Measurements from ENCODE around the gene TAF1.
A peak's percentile ranks its signal among the peaks of the same experiment; 100 is the strongest.
"Not testable (repeated sequence)": the region's sequence is repeated elsewhere in the genome, so short reads cannot be mapped to it uniquely, and the experiment has no call there.

TAF1 gene, protein sequence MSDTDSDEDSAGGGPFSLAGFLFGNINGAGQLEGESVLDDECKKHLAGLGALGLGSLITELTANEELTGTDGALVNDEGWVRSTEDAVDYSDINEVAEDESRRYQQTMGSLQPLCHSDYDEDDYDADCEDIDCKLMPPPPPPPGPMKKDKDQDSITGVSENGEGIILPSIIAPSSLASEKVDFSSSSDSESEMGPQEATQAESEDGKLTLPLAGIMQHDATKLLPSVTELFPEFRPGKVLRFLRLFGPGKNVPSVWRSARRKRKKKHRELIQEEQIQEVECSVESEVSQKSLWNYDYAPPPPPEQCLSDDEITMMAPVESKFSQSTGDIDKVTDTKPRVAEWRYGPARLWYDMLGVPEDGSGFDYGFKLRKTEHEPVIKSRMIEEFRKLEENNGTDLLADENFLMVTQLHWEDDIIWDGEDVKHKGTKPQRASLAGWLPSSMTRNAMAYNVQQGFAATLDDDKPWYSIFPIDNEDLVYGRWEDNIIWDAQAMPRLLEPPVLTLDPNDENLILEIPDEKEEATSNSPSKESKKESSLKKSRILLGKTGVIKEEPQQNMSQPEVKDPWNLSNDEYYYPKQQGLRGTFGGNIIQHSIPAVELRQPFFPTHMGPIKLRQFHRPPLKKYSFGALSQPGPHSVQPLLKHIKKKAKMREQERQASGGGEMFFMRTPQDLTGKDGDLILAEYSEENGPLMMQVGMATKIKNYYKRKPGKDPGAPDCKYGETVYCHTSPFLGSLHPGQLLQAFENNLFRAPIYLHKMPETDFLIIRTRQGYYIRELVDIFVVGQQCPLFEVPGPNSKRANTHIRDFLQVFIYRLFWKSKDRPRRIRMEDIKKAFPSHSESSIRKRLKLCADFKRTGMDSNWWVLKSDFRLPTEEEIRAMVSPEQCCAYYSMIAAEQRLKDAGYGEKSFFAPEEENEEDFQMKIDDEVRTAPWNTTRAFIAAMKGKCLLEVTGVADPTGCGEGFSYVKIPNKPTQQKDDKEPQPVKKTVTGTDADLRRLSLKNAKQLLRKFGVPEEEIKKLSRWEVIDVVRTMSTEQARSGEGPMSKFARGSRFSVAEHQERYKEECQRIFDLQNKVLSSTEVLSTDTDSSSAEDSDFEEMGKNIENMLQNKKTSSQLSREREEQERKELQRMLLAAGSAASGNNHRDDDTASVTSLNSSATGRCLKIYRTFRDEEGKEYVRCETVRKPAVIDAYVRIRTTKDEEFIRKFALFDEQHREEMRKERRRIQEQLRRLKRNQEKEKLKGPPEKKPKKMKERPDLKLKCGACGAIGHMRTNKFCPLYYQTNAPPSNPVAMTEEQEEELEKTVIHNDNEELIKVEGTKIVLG (N-terminal part only)

DNA sequence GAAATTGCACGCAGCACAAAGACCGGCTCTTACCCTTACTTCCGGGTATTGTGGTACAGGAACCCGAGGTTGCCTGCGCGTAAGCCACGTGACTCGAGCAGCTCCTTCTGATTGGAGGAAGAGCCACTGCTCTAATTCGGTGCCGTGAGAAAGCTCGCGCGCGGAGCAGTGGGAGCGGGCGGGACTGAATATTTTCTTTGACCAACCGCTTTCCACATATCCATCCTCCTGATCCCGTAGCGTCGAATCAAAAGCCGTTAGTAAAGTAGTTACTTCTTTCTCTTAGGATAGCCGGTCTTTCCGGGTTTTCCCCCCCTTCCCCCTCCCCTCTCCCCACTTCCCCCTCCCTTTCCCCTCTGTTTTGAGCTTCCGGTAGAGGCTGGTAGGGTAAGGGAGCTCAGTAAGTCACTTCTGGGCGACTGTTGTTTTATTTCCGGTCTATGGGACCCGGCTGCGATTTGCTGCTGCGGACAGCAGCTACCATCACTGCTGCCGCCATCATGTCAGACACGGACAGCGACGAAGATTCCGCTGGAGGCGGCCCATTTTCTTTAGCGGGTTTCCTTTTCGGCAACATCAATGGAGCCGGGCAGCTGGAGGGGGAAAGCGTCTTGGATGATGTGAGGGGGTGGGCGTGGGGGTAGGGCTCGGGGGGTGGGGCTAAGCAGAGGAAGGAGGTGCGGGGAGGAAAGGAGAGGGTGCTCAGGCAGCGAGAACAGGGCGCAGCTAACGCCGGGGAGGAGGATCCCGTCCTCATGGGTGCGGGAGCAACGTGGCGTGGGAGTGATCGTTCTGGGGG lies at the start of gene TAF1:
Gene TAF1, plus strand, starts transcription at position 483 of the 799 bp plus-strand sequence. Its CDS starts 18 bp downstream, at position 501.
- DNase-seq: peak; percentile 93

DNA sequence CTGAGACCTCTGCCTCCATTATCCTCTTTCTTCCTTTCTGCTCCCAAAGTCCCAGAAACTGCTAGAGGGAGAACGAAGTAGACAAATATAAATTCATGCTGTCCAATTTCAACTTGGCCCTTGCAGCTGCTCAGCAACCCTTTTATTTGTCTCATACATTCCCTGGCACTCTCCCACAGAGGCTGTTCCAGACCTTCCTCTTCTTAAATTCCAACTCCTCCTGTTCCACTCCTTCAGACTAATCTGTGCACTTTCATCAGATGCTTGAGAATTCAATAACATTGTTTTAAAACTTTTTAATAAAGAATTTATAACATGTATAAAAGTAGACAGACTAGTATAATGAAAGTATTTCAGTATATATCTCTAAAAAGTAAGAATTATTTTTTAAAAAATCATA lies 49.2 kb upstream of the TAF1 start:
- DNase-seq: not testable (repeated sequence)

DNA sequence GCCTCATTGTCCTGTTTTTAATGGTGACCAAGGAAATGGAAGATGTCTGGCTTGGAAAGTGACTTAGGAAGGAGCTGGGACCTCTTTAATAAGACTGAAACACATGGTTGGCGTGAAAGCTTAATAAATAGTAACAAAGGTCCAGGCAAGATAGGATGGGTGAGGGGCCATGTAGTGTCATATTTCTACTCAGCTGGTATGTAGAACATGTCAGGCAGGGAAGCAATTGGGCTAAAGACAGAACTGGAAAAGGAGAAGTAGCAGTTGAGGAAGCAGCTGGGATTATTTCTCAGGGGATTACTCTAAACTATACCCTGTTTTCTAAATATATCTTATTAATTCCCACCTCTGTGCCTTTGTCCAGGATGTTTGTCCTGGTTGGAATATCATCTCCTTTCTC lies 46.0 kb upstream of the TAF1 start:
- DNase-seq: no peak

DNA sequence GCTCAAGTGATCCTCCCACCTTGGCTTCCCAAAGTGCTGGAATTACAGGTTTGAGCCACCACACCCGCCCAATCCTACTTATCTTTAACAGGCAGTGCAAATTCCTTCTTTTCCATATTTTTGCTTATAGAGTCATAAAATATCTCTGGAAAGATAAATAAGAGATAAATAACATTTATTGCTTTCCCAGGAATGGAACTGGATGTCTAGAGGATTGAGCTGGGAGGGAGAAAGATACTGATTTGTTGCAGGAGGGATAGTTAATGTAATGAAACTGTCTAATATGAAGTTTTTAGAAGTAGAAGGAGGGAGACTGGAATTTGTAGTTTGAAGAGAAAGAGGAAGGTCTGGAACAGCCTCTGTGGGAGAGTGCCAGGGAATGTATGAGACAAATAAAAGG lies 44.4 kb upstream of the TAF1 start:
- no peak for DNase-seq

DNA sequence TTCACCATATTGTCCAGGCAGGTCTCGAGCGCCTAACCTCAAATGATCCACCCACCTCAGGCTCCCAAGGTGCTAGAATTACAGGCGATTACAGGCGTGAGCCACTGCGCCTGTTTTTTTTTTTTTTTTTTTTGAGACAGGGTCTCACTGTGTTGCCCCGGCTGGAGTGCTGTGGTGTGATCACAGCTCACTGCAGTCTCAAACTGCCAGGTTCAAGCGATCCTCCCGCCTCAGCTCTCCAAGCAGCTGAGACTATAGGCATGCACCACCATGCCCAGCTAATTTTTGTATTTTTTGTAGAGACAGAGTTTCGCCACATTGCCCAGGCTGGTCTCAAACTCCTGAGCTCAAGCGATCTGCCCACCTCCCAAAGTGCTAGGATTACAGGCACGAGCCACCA lies 41.7 kb upstream of the TAF1 start:
- not testable (repeated sequence) for DNase-seq

DNA sequence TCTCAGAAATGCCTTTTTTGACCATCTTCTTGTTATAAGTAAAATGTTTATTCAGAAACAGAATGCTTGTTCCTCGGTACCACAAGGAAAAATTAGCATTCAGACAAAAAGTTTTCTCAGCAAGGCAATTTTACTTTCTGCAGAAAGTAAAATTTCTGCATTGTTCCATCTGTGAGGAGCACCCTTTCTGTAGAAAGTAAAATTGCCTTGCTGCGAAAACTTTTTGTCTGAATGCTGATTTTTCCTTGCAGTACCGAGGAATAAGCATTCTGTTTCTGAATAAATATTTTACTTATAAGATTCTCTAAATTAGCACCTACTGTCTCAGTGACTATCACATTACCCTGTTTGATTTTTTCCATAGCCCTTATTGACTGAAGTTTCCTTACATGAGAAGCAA lies 39.8 kb upstream of the TAF1 start:
- no peak for DNase-seq

DNA sequence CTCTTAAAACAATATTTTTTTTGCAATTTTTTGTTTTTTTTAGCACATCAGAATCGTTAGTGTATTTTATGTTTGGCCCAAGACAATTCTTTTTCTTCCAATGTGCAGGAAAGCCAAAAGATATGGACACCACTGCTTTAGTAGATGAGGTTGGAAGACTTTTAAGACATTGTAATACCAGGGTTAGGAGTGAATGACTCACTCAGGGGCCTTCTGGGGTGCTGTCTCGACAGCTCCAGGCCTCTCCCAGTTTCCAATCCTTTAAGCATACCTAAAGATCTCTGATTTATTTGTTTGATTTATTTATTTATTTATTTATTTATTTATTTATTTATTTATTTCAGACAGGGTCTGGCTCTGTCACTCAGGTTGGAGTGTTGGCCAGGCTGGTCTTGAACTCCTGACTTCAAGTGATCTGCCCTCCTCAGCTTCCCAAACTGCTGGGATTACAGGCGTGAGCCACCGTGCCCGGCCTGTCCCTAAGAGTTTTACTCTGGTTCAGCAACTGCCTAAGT lies 16.9 kb upstream of the TAF1 start:
- not testable (repeated sequence) for DNase-seq

DNA sequence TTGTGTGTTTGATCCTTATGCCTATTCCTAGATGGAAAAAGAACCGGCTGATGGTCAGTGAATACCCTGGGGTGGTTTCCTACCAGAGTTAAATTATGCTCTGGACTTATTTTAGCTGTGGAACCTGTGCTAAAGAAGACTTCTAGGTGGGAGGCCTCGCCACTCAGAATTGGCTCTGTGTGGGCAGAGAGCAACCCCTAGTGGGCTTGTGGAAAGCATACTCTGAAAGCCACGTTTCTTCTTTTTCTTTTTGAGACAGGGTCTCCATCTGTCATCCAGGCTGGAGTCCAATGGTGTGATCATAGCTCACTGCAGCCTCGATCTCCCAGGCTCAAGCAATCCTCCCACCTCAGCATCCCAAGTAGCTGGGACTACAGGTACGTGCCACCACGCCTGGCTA lies 16.3 kb upstream of the TAF1 start:
- not testable (repeated sequence) for DNase-seq

DNA sequence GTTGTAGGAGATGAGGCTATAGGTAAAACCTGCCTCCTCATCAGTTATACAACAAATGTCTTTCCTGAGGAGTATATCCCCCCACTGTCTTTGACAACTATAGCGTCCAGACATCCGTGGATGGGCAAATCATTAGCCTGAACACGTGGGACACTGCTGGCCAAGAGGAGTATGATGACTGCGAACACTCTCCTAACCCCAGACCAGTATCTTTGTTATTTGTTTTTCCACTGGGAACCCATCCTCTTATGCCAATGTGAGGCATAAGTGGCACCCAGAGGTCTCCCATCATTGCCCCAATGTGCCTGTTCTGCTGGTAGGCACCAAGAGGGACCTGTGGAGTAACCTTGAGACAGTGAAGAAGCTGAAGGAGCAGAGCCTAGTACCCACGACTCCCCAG lies 13.7 kb upstream of the TAF1 start:
- DNase-seq: not testable (repeated sequence)

DNA sequence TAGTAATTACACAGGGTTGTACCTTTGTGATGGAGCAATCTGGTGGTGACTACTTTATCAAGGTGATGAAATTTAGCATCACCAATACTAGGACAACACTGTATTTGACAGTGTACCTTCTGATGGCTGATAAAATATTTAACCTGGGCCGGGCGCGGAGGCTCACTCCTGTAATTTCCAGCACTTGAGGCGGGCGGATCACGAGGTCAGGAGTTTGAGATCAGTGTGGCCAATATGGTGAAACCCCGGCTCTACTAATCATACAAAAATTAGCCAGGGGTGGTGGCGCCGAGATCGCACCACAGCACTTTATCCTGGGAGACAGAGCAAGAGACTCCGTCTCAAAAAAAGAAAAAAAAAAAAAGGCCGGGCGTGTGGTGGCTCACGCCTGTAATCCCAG lies 1.9 kb upstream of the TAF1 start:
- no peak for DNase-seq

DNA sequence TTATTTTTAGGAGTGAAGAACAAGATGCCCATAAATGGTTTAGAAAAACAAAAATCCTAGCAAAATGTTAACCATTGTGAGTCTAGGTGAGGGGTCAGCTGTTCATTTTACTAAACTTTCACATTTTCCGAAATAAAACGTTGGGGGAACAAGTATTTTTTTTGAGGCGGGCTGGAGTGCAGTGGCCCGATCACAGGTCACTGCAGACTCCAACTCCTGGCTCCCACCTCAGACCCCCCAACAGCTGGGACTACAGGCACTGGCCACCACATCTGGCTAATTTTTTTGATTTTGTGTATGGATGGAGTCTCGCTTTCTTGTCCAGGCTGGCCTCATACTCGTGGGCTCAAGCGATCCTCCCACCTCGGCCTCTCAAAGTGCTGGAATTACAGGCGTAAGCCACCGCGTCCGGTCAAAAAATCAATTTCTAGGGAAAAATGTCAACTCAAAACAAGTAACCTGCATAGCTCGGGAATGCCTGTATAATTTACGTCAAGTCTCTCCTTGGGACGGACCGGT lies 742 bp upstream of the TAF1 start:
- no peak for DNase-seq

DNA sequence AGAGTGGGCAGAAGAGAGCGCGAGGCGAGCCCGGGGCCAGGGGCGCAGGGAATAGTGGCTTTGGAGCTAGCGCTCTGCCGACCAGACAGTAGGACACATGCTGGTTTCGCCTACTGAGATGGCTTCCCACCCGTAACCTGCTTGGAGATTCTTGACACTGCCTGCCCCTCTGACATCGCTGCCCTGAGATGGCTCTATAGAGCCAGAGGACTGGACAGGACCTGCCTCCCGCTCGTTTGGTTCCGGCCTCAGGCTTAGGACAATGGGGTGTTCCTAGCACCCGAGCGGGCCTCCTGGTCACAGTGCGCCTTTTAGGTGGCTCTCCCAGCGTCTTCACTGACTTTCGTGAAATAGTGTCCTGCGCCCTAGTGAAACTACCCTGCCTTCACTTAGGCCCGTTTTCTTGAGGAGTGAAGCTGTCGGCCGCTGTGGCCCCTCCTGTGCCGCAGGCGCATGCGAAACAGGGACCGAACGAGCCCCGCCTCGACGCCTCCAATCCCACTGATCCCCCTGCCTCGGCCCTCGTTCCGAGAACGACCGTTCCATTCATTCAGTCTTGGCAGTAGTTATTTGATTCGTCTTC lies 608 bp downstream of the TAF1 start:
- peak; percentile 30 for DNase-seq

DNA sequence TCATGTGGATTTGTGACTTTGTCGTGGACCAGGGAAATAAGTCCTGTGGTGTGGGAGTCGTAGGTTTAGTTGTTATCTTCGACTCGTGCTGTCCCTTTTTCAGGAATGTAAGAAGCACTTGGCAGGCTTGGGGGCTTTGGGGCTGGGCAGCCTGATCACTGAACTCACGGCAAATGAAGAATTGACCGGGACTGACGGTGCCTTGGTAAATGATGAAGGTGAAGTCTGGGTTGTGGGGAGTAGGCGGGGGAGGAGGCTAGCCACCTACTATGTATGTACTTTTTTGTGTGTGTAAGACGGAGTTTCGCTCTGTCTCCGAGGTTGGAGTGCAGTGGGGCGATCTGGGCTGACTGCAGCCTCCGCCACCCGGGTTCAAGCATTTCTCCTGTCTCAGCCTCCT lies 1.2 kb downstream of the TAF1 start:
- DNase-seq: peak; percentile 16

DNA sequence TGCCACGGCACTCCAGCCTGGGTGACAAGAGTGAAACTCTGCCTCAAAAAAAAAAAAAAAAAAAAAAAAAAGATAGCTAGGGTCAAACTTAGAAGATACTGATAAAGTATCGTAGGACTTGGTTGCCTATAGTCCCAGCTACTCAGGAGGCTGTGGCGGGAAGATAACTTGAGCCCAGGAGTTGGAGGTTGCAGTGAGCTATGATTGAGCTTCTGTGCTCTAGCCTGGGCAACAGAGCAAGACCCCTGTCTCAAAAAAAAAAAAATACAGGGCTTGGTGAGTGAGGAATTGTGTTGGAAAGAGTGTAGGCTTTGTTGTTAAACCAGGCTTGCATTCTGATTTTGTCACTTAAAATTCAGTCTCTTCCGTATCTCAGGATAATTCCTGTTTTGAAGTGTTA lies 6.2 kb downstream of the TAF1 start:
- DNase-seq: no peak

DNA sequence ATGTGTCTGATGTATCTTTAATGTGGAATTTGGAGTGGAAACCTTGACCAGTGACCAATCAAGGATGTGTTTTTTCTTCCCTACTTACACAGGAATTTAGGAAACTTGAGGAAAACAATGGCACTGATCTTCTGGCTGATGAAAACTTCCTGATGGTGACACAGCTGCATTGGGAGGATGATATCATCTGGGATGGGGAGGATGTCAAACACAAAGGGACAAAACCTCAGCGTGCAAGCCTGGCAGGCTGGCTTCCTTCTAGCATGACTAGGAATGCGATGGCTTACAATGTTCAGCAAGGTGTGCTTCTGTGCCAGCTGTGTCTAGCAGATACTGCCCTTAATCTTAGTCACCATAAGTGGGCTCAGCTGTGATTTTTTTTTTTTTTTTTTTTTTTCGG lies 12.6 kb downstream of the TAF1 start:
- no peak for DNase-seq

DNA sequence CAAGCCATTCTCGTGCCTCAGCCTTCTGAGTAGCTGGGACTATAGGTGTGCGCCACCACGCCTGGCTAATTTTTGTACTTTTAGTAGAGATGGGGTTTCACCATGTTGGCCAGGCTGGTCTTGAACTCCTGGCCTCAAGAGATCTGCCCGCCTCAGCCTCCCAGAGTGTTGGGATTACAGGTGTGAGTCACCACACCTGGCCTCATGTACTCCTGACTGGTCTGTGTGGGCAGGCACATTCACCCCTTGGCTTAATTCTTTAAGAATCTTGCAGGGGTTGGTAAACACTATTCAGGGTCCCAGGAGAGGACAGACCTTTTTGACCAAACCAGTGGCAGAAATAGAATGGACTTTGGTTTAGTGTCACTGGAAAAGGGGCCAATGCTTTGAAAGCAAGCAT lies 25.6 kb downstream of the TAF1 start:
- not testable (repeated sequence) for DNase-seq

DNA sequence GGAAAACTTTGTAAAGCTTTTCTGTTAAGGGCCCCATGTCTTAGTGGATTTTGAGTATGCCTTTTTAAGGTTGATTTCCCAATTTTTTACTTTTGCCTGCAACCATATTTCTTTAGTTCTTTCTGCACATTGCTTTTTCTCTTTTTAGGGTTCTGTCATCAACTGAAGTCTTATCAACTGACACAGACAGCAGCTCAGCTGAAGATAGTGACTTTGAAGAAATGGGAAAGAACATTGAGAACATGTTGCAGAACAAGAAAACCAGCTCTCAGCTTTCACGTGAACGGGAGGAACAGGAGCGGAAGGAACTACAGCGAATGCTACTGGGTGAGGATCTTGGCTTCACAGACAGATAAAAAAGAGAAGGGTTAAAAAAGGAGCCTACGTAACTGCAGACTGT lies 27.8 kb downstream of the TAF1 start:
- no peak for DNase-seq

DNA sequence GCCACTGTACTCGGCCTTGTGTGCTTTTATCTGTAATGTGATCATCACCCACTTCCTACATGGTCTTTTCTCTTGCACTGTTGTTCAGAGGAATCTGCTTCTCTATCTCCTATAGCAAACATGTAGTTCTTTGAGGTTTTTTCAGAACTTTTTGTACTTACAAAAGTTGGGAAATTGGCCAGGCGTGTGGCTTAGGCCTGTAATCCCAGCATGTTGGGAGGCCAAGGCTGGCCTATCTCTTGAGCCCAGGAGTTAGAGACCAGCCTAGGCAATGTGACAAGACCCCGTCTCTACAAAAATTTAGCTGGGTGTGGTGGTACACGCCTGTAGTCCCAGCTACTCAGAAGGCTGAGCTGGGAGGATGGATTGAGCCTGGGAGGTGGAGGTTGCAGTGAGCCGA lies 30.4 kb downstream of the TAF1 start:
- no peak for DNase-seq

DNA sequence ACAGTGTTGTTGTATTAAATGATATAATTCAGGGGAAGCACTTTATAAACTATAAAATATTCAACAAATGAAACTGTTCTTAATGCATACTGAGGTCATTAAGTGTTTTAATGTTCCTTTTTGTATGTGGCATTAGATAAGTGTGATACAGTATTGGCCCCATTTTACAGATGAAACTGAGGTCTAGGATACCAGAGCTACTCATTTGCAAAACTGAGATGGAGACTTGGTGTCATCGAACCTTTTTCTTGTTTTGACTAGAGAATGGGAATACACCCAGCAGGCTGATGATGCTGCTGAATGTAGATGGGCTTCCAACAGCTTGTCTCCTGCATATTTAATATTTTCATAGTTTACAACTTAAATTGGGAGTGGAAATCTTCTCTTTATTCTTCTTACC lies 34.6 kb downstream of the TAF1 start:
- DNase-seq: peak; percentile 1

DNA sequence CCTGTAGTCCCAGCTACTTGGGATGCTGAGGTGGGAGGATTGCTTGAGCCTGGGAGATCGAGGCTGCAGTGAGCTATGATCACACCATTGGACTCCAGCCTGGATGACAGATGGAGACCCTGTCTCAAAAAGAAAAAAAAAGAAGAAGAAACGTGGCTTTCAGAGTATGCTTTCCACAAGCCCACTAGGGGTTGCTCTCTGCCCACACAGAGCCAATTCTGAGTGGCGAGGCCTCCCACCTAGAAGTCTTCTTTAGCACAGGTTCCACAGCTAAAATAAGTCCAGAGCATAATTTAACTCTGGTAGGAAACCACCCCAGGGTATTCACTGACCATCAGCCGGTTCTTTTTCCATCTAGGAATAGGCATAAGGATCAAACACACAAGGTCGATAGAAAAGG lies 50.1 kb downstream of the TAF1 start:
- DNase-seq: not testable (repeated sequence)

DNA sequence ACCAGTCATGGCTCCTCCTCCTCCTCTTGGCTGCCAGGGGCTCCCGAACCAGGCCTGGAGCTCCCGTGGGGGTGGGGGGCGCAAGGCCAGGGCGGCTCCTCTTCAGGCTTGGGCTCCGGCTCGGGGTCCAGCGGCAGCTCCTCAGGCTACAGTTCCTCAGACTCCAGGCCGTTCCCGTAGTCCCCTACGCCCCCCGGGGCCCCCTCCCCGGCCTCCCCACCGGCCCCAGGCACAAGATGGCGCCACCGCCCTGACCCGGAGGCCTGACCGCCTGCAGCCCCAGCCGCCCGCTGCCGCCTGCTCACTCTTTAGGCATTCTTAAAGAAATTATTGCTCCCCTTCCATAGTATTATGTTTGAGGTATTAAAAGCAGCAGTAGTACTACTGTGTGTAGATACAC lies 54.5 kb downstream of the TAF1 start:
- DNase-seq: no peak
